NOMO-1 (cell line): ENCODE measurements around the gene LAMC3.

Experiments
- DNase-seq, 2 experiments: peaks; one replicate each; lab custom pipeline; 2025; ENCODE audit not compliant: unreplicated experiment in 2 of 2; lab: John Stamatoyannopoulos, UW

The LAMC3 gene

GRCh38 chr9:131068076-131068816, 59.3 kb downstream of the LAMC3 start:
- DNase-seq: no peak

GRCh38 chr9:131069699-131070098, 60.7 kb downstream of the LAMC3 start:
- DNase-seq: no peak

GRCh38 chr9:131072107-131072870, 63.3 kb downstream of the LAMC3 start:
- no peak for DNase-seq

GRCh38 chr9:131072871-131073237, 63.9 kb downstream of the LAMC3 start:
- no peak for DNase-seq

- no peak for DNase-seq
Measured at GRCh38 chr9:131076347-131077195, 67.6 kb downstream of the LAMC3 start.

- no peak for DNase-seq
Measured at GRCh38 chr9:131078427-131079366, 69.7 kb downstream of the LAMC3 start.

- DNase-seq: no peak
Measured at GRCh38 chr9:131080589-131080988, 71.6 kb downstream of the LAMC3 start.

GRCh38 chr9:131081868-131082267, 72.9 kb downstream of the LAMC3 start:
- DNase-seq: no peak

- no peak for DNase-seq
Measured at GRCh38 chr9:131082774-131083512, 74.0 kb downstream of the LAMC3 start.

GRCh38 chr9:131084661-131085369, 75.8 kb downstream of the LAMC3 start:
- DNase-seq: no peak

- DNase-seq: no peak
Measured at GRCh38 chr9:131085370-131086122, 76.6 kb downstream of the LAMC3 start.

GRCh38 chr9:131087354-131087893, 78.5 kb downstream of the LAMC3 start:
- DNase-seq: no peak

- DNase-seq: no peak
Measured at GRCh38 chr9:131090025-131090787, 81.2 kb downstream of the LAMC3 start.

GRCh38 chr9:131091352-131091992, 82.5 kb downstream of the LAMC3 start:
- DNase-seq: no peak

- DNase-seq: no peak
Measured at GRCh38 chr9:131092030-131092429, 83.1 kb downstream of the LAMC3 start.

- DNase-seq: no peak
Measured at GRCh38 chr9:131092548-131093440, 83.8 kb downstream of the LAMC3 start.
